Breast epithelium (tissue), 4 donors: ENCODE measurements around the gene TENM4. TPM values are rescaled to one million over a fixed set of nuclear protein-coding genes. Genes with fewer than 3 reads are reported as not detected.

Experiments used
- DNase-seq, 2 donors: peaks; one replicate each; pipeline ENCODE4 v3.0.0-alpha.2; 2019; ENCODE audit warnings: low spot score in 2 of 2
- H3K27ac ChIP-seq, 2 donors: fragments of 200-600 bp; sonication (generic) in 1 of 2; one replicate each; pipeline ENCODE4 v1.5.1; 2016 to 2019; ENCODE audit warnings: mild to moderate bottlenecking in 1 of 2
- H3K27me3 ChIP-seq, 2 donors: fragments of 200-600 bp; sonication (generic) in 1 of 2; one replicate each; pipeline versions ENCODE4 v1.5.1 to v1.6.0; 2017 to 2019; ENCODE audit warnings: control low read depth in 1 of 2, mild to moderate bottlenecking in 1 of 2
- H3K36me3 ChIP-seq: fragments of 200-600 bp; one replicate; pipeline ENCODE4 v1.5.1; 2019
- H3K4me1 ChIP-seq, 2 donors: fragments of 200-600 bp; sonication (generic); one replicate each; pipeline ENCODE4 v1.5.1; 2016 to 2019; ENCODE audit warnings: control low read depth in 1 of 2
- H3K4me3 ChIP-seq, 3 donors: fragments of 200-600 bp; sonication (generic); 1 replicate in 2 of 3; 2 replicates in 1 of 3; pipeline ENCODE4 v1.5.1; 2016 to 2019; ENCODE audit warnings: mild to moderate bottlenecking in 3 of 3, moderate library complexity in 2 of 3
- H3K9me3 ChIP-seq, 2 donors: fragments of 200-600 bp; sonication (generic) in 1 of 2; one replicate each; pipeline ENCODE4 v1.5.1; 2016 to 2019; ENCODE audit warnings: control low read depth in 1 of 2
- POLR2A ChIP-seq: fragments of 450-650 bp; IDR thresholded peaks from one replicate; pipeline ENCODE4 v1.6.1; 2016; ENCODE audit warnings: antibody characterized with exemption, mild to moderate bottlenecking, moderate library complexity
- POLR2AphosphoS5 ChIP-seq, 3 donors: sonication (generic); formaldehyde crosslinking; IDR thresholded peaks; one replicate each; pipeline ENCODE4 v1.6.1; 2017; ENCODE audit warnings: antibody characterized with exemption in 3 of 3
- intact Hi-C: fragments of 100-400 bp; cut with DNase I; formaldehyde crosslinking; loops from one replicate; pipeline ENCODE4 v1.15.1; 2023; ENCODE audit warnings: low total_unique reads
- total RNA-seq, 3 donors: library from RNA; depleted of rRNA; stranded (reverse); fragments of >200 nt; gene quantifications; one replicate each; pipeline ENCODE4 v1.1.0, GENCODE V29; 2016
- TF ChIP-seq, protein P1 (sequence below), 3 donors: fragments of 450-650 bp; IDR thresholded peaks; one replicate each; pipeline ENCODE4 v1.5.1; 2016 to 2017; ENCODE audit warnings: antibody characterized with exemption in 3 of 3, mild to moderate bottlenecking in 3 of 3, moderate library complexity in 3 of 3

TENM4 gene
- total RNA-seq, 3 donors from 2014 or later: 0.29 to 7.9 (median 4.8) TPM

DNA sequence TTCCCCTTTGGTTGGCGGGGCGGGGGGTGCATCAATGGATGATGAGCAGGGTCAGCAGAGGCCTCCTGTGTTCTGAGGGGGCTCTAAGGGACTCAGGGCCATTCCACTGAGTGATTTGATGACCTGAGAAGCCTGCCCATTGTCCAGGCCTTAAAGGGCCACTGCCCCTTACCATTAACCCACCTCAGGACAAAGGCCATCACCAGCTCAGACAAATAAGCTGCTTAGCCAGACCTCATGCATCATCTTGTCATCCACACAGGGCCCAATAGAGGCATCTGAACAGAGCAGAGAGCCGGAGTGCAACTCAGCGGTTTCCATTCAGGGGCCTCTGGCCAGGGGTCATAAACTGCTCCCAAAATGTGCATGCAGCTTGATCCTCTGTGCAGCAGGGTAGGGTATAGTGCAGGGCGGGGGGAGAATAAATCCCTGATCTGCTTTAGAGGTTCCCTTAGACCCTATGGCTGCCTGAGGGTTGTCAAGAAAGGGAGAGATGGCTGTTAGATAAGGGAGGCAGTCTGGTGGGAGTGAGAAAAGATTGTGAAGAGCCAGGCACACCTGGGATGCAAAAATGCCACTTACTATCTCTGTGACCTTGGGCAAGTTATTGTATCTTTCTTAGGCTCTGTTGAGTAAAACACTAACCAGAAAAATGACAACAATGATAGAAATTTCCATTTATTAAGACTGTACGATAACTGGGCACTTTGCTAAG, 490.7 kb downstream of the TENM4 start:
- no peak overlapping the region for H3K4me3 ChIP-seq
- no peak for TF ChIP-seq POLR2A
- no peak for TF ChIP-seq POLR2AphosphoS5 (IDR thresholded peaks at IDR 0.05)
- TF ChIP-seq, protein P1, sequence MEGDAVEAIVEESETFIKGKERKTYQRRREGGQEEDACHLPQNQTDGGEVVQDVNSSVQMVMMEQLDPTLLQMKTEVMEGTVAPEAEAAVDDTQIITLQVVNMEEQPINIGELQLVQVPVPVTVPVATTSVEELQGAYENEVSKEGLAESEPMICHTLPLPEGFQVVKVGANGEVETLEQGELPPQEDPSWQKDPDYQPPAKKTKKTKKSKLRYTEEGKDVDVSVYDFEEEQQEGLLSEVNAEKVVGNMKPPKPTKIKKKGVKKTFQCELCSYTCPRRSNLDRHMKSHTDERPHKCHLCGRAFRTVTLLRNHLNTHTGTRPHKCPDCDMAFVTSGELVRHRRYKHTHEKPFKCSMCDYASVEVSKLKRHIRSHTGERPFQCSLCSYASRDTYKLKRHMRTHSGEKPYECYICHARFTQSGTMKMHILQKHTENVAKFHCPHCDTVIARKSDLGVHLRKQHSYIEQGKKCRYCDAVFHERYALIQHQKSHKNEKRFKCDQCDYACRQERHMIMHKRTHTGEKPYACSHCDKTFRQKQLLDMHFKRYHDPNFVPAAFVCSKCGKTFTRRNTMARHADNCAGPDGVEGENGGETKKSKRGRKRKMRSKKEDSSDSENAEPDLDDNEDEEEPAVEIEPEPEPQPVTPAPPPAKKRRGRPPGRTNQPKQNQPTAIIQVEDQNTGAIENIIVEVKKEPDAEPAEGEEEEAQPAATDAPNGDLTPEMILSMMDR (IDR thresholded peaks at IDR 0.05): no peak
- no peaks in the 10 kb centered on the region for H3K36me3 ChIP-seq
- no peaks in the 10 kb centered on the region for H3K4me1 ChIP-seq
- H3K27me3 ChIP-seq: no peaks in the 10 kb centered on the region
- H3K9me3 ChIP-seq: no peaks in the 10 kb centered on the region
- intact Hi-C loops: loop anchor here (10.0 kb wide), 1 partner anchor 305 kb away; no protein-coding TSS in a partner anchor
- H3K27ac ChIP-seq: no peak overlapping the region
- no peak for DNase-seq

DNA sequence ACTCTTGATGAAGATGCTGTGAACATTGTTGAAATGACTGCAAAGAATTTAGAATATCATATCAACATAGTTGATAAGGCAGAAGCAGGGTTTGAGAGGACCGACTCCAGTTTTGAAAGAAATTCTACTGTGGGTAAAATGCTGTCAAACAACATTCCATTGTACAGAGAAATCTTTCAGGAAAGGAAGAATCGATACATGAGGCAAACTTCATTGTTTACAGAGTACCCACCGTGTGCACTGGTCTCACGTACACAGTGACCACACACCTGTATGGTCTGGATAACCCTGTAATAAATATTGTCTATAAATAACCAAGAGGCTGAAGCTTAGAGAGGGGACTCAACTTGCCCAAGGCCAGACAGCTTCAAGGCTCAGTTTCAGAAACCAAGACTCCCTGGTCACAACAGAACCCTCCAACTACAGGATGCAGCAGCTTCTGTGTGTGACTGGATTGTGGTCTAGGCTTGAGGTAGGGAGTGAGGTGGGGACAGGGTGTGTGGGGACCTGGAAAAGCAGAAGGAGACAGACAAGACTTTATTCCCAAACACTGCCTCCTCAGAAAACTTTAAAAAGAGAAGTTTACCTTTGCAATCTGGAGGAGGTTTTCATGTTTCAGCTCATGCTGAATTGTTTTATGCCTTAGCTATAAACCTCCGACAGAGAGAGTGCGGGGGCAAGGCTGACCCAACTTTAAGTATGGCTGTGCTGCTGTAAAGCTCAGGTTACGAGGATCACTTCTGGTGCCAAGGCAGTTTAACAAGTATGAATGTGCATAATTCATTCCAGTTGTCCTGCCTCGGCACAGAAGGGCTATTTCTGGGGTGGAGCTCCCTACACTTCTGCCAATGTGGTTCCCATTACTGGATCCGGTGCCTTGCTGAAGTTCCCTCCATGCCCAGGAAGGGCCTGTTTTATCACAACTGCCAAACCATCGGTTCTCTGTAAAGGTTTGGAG, 493.6 kb downstream of the TENM4 start:
- DNase-seq: no peak
- TF ChIP-seq POLR2AphosphoS5 (IDR thresholded peaks at IDR 0.05) (no peak), POLR2A (no peak)
- TF ChIP-seq, protein P1 (IDR thresholded peaks at IDR 0.05): no peak
- Histone ChIP-seq H3K9me3 (no peaks in the 10 kb centered on the region), H3K4me3 (no peak overlapping the region), H3K27me3 (no peaks in the 10 kb centered on the region), H3K27ac (no peak overlapping the region), H3K36me3 (no peaks in the 10 kb centered on the region), H3K4me1 (no peaks in the 10 kb centered on the region)
- intact Hi-C loops: no loop called here

DNA sequence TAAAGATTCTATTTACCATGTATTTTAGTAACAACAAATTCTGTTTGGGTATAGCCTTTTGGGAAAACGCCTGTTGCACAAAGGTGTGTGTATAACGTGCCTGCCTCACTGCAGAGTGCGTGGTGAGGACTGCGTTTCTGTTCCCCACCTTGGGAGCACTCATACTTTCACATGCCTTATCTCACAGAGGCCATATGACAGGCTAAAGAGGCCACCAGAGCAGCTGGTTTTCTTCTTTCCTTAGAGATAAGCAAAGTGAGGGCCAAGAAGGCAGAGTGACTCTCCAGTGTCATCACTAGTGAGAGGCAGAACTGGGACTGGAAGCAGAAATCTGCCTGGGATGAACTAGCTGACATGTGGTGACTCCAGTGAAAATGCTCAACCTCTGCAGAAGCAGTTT, 497.0 kb downstream of the TENM4 start:
- no peaks in the 10 kb centered on the region for H3K4me1 ChIP-seq
- no peaks in the 10 kb centered on the region for H3K36me3 ChIP-seq
- DNase-seq: no peak
- H3K9me3 ChIP-seq: no peaks in the 10 kb centered on the region
- no peak overlapping the region for H3K4me3 ChIP-seq
- no peaks in the 10 kb centered on the region for H3K27me3 ChIP-seq
- no peak overlapping the region for H3K27ac ChIP-seq
- intact Hi-C loops: no loop called here
- no peak for TF ChIP-seq POLR2A
- no peak for TF ChIP-seq POLR2AphosphoS5 (IDR thresholded peaks at IDR 0.05)
- TF ChIP-seq, protein P1 (IDR thresholded peaks at IDR 0.05): no peak

DNA sequence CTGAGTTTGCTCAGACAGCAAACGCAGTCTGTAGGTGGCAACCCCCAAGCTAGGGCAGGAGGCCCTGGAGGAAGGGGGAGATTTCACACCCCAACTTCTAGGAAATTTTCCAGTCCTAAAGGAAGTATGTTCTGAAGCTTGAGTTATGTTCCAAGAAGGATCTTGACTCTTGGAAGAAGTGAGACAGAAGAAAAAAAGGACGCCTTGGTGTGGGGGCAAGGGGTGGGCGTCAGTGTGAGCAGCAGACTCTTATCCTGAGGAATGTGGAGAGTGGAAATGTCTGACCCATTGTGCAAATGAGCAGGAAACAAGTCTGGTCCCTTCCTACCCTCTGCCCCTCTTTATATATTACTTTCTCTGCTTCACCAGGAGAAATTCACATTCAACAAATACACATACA, 497.7 kb downstream of the TENM4 start:
- DNase-seq: no peak
- Histone ChIP-seq H3K9me3 (no peaks in the 10 kb centered on the region), H3K4me1 (no peaks in the 10 kb centered on the region), H3K27me3 (no peaks in the 10 kb centered on the region), H3K4me3 (no peak overlapping the region), H3K36me3 (no peaks in the 10 kb centered on the region), H3K27ac (no peak overlapping the region)
- intact Hi-C loops: no loop called here
- TF ChIP-seq POLR2A (no peak), POLR2AphosphoS5 (IDR thresholded peaks at IDR 0.05) (no peak)
- TF ChIP-seq, protein P1 (IDR thresholded peaks at IDR 0.05): no peak
